Stomach (tissue), 9 donors: ENCODE measurements around the gene ANKRD40. TPM values are rescaled to one million over a fixed set of nuclear protein-coding genes. Genes with fewer than 3 reads are reported as not detected.

Experiments
- DNase-seq, 2 donors: peaks; one replicate each; pipeline versions ENCODE4 v3.0.0 to v3.0.0-alpha.2; 2013 to 2019
- H3K27ac ChIP-seq, 5 donors: fragments of 200-600 bp in 4 of 5; sonication (generic) in 4 of 5; one replicate each; pipeline ENCODE4 v1.5.1; 2013 to 2019; ENCODE audit warnings: mild to moderate bottlenecking in 1 of 5, moderate library complexity in 1 of 5
- H3K27me3 ChIP-seq, 3 donors: fragments of 200-600 bp; sonication (generic); one replicate each; pipeline ENCODE4 v1.5.1; 2017 to 2019; ENCODE audit warnings: mixed run types in 1 of 3
- H3K36me3 ChIP-seq, 4 donors: fragments of 200-600 bp; sonication (generic); 1 replicate in 3 of 4; 2 replicates in 1 of 4; pipeline ENCODE4 v1.5.1; 2016 to 2019
- H3K4me1 ChIP-seq, 4 donors: fragments of 200-600 bp; sonication (generic); one replicate each; pipeline ENCODE4 v1.5.1; 2016 to 2019
- H3K4me3 ChIP-seq, 4 donors: fragments of 200-600 bp; sonication (generic) in 3 of 4; one replicate each; pipeline ENCODE4 v1.5.1; 2016 to 2019; ENCODE audit warnings: mild to moderate bottlenecking in 1 of 4
- H3K9me3 ChIP-seq, 4 donors: fragments of 200-600 bp; sonication (generic); one replicate each; pipeline ENCODE4 v1.5.1; 2016 to 2019
- EP300 ChIP-seq: sonication (generic); formaldehyde crosslinking; IDR thresholded peaks from one replicate; pipeline ENCODE4 v1.6.1; 2017; ENCODE audit warnings: antibody characterized with exemption
- POLR2A ChIP-seq, 4 donors: fragments of 450-650 bp; IDR thresholded peaks; one replicate each; pipeline ENCODE4 v1.6.1; 2016; ENCODE audit warnings: antibody characterized with exemption in 4 of 4, control low read depth in 2 of 4, mild to moderate bottlenecking in 1 of 4, moderate library complexity in 1 of 4
- POLR2AphosphoS5 ChIP-seq, 3 donors: sonication (generic); formaldehyde crosslinking; IDR thresholded peaks; one replicate each; pipeline ENCODE4 v1.6.1; 2016; ENCODE audit warnings: antibody characterized with exemption in 3 of 3
- WGBS, 5 donors: extraction: QIAGEN DNeasy Blood & Tissue Kit in 3 of 5; methylation state at CpG; one replicate each; pipeline versions ENCODE4 v1.1.5 to v1.1.7; 2013 to 2018; 5-methylcytosine and 5-hydroxymethylcytosine counted together
- intact Hi-C: fragments of 100-400 bp; cut with DNase I; formaldehyde crosslinking; loops from one replicate; pipeline ENCODE4 v1.15.1; 2023; ENCODE audit warnings: low total_unique reads
- polyA plus RNA-seq, 3 donors: library from polyadenylated mRNA; stranded (reverse); fragments of 200-250 nt; gene quantifications; one replicate each; pipeline ENCODE4 v1.2.3, GENCODE V29; 2013
- total RNA-seq, 5 donors: library from RNA; depleted of rRNA; stranded (reverse); fragments of >200 nt; gene quantifications; one replicate each; pipeline versions ENCODE4 v1.1.0 to v1.2.3, GENCODE V29; 2014 to 2016
- TF ChIP-seq, protein P1 (sequence below), 7 experiments: fragments of 450-650 bp in 4 of 7; fragments of 200-600 bp in 3 of 7; sonication (generic) in 3 of 7; IDR thresholded peaks; one replicate each; pipeline ENCODE4 v1.5.1; 2016 to 2019; ENCODE audit warnings: antibody characterized with exemption in 7 of 7, control low read depth in 2 of 7, mild to moderate bottlenecking in 1 of 7
- donor health status: healthy with polysubstance abuse.
- donor health status: Bipolar disorder and iron deficiency.
- donor health status: healthy.

Gene ANKRD40
- total and polyA plus RNA-seq, 8 donors: 7.5 to 36.6 (median 19.9) TPM

DNA sequence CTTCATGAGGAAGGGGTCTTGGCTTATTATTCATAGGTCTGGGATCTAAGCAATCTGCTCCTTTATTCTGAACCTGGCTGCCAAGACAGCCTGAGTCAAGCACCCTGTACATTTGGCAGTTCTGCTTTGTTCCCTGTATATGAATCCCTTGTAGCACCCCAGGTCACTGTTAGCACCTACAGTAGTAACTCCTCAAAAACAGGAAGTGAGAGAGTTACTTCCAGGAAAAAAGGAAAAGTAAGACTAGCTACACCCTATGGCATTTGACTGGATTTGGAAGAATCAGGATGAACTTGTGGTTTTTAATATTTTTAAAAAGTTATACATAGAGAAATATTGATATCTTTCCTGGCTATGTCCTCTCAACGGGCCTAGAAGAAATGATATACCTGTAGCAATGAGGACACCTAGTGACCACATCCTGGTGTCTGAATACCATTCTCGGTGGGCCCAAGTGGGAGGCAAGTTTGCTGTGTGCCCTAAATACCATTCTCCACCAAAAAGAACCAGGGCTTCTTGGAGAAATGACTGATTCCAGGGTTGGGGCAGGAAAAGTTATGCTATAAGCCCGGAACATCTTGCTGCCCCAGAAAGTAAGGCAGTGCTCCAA, 9.9 kb downstream of the ANKRD40 start:
- H3K36me3 ChIP-seq: peaks cover 47 to 74% (median 68%) of the 10 kb centered on the region in 4 donors
- WGBS, 5 donors: 27 to 39% (median 33%) methylated on average over 3 of the region's 3 CpGs
- DNase-seq: peak in 1 of 2 donors; percentile 50
- H3K4me3 ChIP-seq: no peak overlapping the region
- H3K27ac ChIP-seq: peak overlapping the region; percentile 23 to 95 (median 86)
- intact Hi-C loops: loop anchor here (5.0 kb wide), 1 partner anchor 150 kb away; the partner anchor contains the start of gene SPATA20
- no peak for TF ChIP-seq EP300
- H3K9me3 ChIP-seq: no peaks in the 10 kb centered on the region
- no peaks in the 10 kb centered on the region for H3K27me3 ChIP-seq
- peaks cover 23 to 87% (median 53%) of the 10 kb centered on the region in 4 donors for H3K4me1 ChIP-seq

- H3K9me3 ChIP-seq: no peaks in the 10 kb centered on the region
- H3K27me3 ChIP-seq: no peaks in the 10 kb centered on the region
- peaks cover 30 to 92% (median 56%) of the 10 kb centered on the region in 4 donors for H3K4me1 ChIP-seq
- H3K36me3 ChIP-seq: peaks cover 47 to 76% (median 69%) of the 10 kb centered on the region in 4 donors
- 34 to 61% (median 50%) methylated on average over 3 of the region's 3 CpGs for WGBS, 5 donors
- no peak for TF ChIP-seq EP300
- no peak for TF ChIP-seq POLR2A (IDR thresholded peaks at IDR 0.05)
- TF ChIP-seq, protein P1, sequence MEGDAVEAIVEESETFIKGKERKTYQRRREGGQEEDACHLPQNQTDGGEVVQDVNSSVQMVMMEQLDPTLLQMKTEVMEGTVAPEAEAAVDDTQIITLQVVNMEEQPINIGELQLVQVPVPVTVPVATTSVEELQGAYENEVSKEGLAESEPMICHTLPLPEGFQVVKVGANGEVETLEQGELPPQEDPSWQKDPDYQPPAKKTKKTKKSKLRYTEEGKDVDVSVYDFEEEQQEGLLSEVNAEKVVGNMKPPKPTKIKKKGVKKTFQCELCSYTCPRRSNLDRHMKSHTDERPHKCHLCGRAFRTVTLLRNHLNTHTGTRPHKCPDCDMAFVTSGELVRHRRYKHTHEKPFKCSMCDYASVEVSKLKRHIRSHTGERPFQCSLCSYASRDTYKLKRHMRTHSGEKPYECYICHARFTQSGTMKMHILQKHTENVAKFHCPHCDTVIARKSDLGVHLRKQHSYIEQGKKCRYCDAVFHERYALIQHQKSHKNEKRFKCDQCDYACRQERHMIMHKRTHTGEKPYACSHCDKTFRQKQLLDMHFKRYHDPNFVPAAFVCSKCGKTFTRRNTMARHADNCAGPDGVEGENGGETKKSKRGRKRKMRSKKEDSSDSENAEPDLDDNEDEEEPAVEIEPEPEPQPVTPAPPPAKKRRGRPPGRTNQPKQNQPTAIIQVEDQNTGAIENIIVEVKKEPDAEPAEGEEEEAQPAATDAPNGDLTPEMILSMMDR (IDR thresholded peaks at IDR 0.05): peak in 1 of 7 experiments; percentile 9
- no peak overlapping the region for H3K4me3 ChIP-seq
- peak overlapping the region; percentile 41 to 95 (median 86) for H3K27ac ChIP-seq
- intact Hi-C loops: loop anchor here (5.0 kb wide), 1 partner anchor 150 kb away; the partner anchor contains the start of gene SPATA20
- peak in 1 of 2 donors; percentile 70 for DNase-seq
Measured at GRCh38 chr17:50697062-50697461, 10.7 kb downstream of the ANKRD40 start.

DNA sequence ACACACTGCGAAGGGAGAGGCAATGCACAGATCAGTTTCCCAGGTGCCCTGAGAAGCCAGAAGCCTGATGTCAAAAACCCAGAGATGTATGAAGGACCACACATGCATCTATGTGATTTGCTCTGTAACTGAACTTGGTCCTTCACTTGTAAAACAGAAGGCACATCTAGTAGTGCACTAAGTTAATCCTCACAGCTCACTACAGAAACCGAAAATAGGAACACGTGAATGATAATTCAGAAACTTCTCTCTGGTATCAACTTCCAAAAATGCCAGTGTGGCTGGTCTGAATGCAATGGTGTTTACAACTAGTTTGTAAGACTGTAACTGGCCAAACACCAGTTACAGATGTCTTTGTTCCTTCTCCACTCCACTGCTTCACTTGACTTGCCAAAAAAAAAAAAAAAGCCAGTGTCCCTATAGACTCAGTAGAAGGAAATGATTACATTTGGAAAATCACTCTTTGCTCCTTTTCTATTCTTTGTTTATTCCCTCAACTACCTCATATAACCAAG, 11.3 kb downstream of the ANKRD40 start:
- Histone ChIP-seq H3K4me3 (no peak overlapping the region), H3K36me3 (peaks cover 47 to 76% (median 69%) of the 10 kb centered on the region in 4 donors), H3K4me1 (peaks cover 37 to 92% (median 59%) of the 10 kb centered on the region in 4 donors), H3K27me3 (no peaks in the 10 kb centered on the region), H3K9me3 (no peaks in the 10 kb centered on the region), H3K27ac (peak overlapping the region in 4 of 5 donors; percentile 52 to 95 (median 88))
- intact Hi-C loops: loop anchor here (5.0 kb wide), 1 partner anchor 149 kb away; the partner anchor contains the start of gene SPATA20
- WGBS, 5 donors: 57 to 74% (median 72%) methylated on average over 3 of the region's 3 CpGs
- TF ChIP-seq POLR2AphosphoS5 (IDR thresholded peaks at IDR 0.05) (no peak), POLR2A (IDR thresholded peaks at IDR 0.05) (no peak), EP300 (no peak)
- TF ChIP-seq, protein P1 (IDR thresholded peaks at IDR 0.05): no peak
- no peak for DNase-seq

GRCh38 chr17:50693036-50693682, 14.6 kb downstream of the ANKRD40 start:
- Histone ChIP-seq H3K4me3 (no peak overlapping the region), H3K27ac (peak overlapping the region; percentile 82 to 95 (median 87)), H3K4me1 (peaks cover 63 to 99% (median 81%) of the 10 kb centered on the region in 4 donors), H3K9me3 (no peaks in the 10 kb centered on the region), H3K36me3 (peaks cover 25 to 52% (median 45%) of the 10 kb centered on the region in 4 donors), H3K27me3 (no peaks in the 10 kb centered on the region)
- no peak for TF ChIP-seq POLR2A (IDR thresholded peaks at IDR 0.05)
- peak in 1 of 3 donors; percentile 27 for TF ChIP-seq POLR2AphosphoS5 (IDR thresholded peaks at IDR 0.05)
- 29 to 54% (median 35%) methylated on average over 5 of the region's 5 CpGs for WGBS, 5 donors
- peak in 1 of 2 donors; percentile 83 for DNase-seq
- intact Hi-C loops: no loop called here

DNA sequence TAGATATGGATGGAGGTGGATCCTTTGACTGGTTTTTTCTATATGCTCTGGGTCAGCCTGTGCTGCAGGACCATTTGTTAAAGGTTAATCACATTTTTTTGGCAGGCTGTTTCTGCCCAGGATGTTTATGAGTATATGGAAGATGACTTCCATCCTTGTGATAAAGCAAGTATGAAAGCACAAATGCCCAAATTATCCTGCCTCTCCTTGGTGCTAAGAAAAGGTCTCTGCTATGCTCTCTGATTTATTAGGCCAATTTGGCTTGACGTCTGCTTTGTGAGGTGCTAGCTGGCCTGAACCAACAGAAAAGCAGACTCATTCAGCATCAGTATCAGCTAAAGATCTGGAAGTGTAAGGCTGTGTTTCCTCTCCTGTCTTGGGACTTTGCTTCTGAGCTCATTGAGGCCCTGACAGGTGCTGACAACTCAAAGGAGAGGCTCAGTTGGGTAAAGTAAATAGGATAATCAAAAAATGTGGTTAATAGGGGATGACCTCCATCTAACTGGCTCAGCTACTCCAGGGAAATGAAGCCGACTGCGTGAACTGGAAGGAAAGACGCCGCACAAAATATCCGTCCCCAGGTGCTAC, 15.2 kb downstream of the ANKRD40 start:
- Histone ChIP-seq H3K27ac (peak overlapping the region; percentile 79 to 95 (median 86)), H3K36me3 (peaks cover 22 to 47% (median 41%) of the 10 kb centered on the region in 4 donors), H3K27me3 (no peaks in the 10 kb centered on the region), H3K4me3 (no peak overlapping the region), H3K4me1 (peaks cover 62 to 99% (median 81%) of the 10 kb centered on the region in 4 donors), H3K9me3 (no peaks in the 10 kb centered on the region)
- intact Hi-C loops: no loop called here
- TF ChIP-seq POLR2AphosphoS5 (IDR thresholded peaks at IDR 0.05): peak in 2 of 3 donors; percentile 44 to 65
- TF ChIP-seq EP300: no peak
- TF ChIP-seq, protein P1 (IDR thresholded peaks at IDR 0.05): no peak
- TF ChIP-seq POLR2A (IDR thresholded peaks at IDR 0.05): no peak
- peak in 1 of 2 donors; percentile 71 for DNase-seq
- 31 to 53% (median 50%) methylated on average over 6 of the region's 6 CpGs for WGBS, 5 donors
